GM12875 (cell line): Measurements from ENCODE around the gene MMADHC.

ENCODE experiments used
- H3K4me3 ChIP-seq: one replicate; pipeline ENCODE4 v1.5.1; 2011; ENCODE audit warnings: low read depth, low read length, control low read depth
- CTCF ChIP-seq: IDR thresholded peaks from 2 replicates; pipeline ENCODE4 v1.5.1; 2011; ENCODE audit warnings: low read depth, mild to moderate bottlenecking, control low read depth, inconsistent platforms, low read length, moderate library complexity, borderline replicate concordance; ENCODE audit not compliant: insufficient read depth

The MMADHC gene

GRCh38 chr2:149579972-149580882 is 7.3 kb downstream of the MMADHC start:
- TF ChIP-seq CTCF = no peak
- H3K4me3 ChIP-seq = no peak overlapping the region

- no peak for TF ChIP-seq CTCF
- H3K4me3 ChIP-seq = no peak overlapping the region
These were observed 10.3 kb downstream of the MMADHC start for GRCh38 chr2:149577269-149577668.

GRCh38 chr2:149575752-149576151 is 11.8 kb downstream of the MMADHC start:
- no peak overlapping the region for H3K4me3 ChIP-seq
- TF ChIP-seq CTCF = no peak

- no peak for TF ChIP-seq CTCF
- no peak overlapping the region for H3K4me3 ChIP-seq
These were observed 12.3 kb downstream of the MMADHC start for GRCh38 chr2:149575277-149575676.

- no peak overlapping the region for H3K4me3 ChIP-seq
- no peak for TF ChIP-seq CTCF
These were observed 13.8 kb downstream of the MMADHC start for GRCh38 chr2:149573760-149574159.

GRCh38 chr2:149572102-149572953 is 15.2 kb downstream of the MMADHC start:
- no peak for TF ChIP-seq CTCF
- no peak overlapping the region for H3K4me3 ChIP-seq
